Measurements from ENCODE around the gene THUMPD2. TPM values are rescaled to one million over a fixed set of nuclear protein-coding genes. Genes with fewer than 3 reads are reported as not detected.

THUMPD2 gene
- total and polyA plus RNA-seq, 9 donors: 13.1 to 18.2 (median 16.9) TPM

DNA sequence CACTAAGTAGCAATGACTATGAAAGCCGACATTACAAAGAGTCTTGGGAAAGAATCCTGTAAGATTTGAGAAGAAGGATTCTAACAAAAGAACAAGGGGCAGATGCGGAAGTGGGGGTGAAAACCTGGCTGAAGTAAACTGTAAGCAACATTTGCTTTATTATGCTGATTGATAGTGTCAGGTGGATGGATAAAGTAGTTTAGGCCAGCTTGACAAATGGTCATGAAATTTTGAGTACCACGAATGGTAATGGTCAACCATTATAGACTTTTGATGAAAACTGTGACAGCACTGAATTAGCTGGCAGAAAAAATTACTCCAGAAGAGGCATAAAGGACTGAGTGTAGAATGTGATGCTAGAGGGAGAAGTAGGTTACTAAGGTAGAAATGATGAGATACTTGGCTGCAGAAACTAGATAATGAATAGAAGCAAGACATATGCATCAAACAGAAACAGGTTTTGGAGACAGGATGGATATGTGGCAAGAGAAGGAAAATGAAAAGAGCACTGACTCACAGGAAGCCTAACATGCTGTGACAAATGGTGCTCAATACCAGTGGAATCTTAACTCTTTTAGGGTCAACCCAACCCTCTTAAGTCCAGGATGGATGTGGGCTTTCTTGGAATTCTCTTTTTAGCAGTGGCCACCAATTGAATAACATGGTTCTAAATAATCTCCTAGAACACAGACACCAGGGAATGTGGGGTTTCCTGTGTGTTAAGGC, 6.8 kb downstream of the THUMPD2 start:
- Histone ChIP-seq H3K27ac (ENCODE audit: low read length) (no peak overlapping the region), H3K4me1 (ENCODE audit: control insufficient read depth, insufficient read depth, low read length) (peaks cover 6% of the 10 kb centered on the region), H3K27me3 (ENCODE audit: control insufficient read depth, insufficient read depth, low read length) (no peaks in the 10 kb centered on the region), H3K36me3 (ENCODE audit: control insufficient read depth, insufficient read depth, low read length) (peaks cover 8% of the 10 kb centered on the region), H3K4me3 (ENCODE audit: low read length) (no peak overlapping the region), H3K9me3 (replicated peaks; ENCODE audit: control insufficient read depth, low read depth, low read length) (no peaks in the 10 kb centered on the region)
- DNase-seq: no peak
- 83% methylated on average over 2 of the region's 3 CpGs for WGBS (ENCODE audit: insufficient coverage)

DNA sequence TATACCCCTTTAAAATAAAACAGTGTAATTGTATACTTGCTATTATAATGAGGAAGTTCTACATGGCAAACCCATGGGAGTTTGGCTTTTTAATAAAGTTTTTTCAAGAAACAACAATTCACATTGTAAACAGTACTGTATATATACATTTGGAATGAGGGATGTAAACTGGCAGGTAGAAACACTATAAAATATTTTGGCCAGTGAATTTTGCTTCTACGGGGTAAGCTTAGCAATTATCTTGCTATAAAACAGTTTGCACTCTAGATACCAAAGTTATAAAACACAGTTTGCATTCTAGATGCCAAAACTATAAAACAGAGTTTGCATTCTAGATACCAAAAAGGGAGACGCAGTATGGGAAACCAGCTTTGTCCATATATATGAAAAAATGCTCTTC, 16.6 kb downstream of the THUMPD2 start:
- Histone ChIP-seq H3K36me3 (ENCODE audit: control insufficient read depth, insufficient read depth, low read length) (peaks cover 18% of the 10 kb centered on the region), H3K4me3 (ENCODE audit: low read length) (no peak overlapping the region), H3K4me1 (ENCODE audit: control insufficient read depth, insufficient read depth, low read length) (no peaks in the 10 kb centered on the region), H3K27me3 (ENCODE audit: control insufficient read depth, insufficient read depth, low read length) (no peaks in the 10 kb centered on the region), H3K27ac (ENCODE audit: low read length) (no peak overlapping the region), H3K9me3 (replicated peaks; ENCODE audit: control insufficient read depth, low read depth, low read length) (no peaks in the 10 kb centered on the region)
- no CpG with 5 or more reads among the region's 2 CpGs for WGBS (ENCODE audit: insufficient coverage)
- DNase-seq: no peak

DNA sequence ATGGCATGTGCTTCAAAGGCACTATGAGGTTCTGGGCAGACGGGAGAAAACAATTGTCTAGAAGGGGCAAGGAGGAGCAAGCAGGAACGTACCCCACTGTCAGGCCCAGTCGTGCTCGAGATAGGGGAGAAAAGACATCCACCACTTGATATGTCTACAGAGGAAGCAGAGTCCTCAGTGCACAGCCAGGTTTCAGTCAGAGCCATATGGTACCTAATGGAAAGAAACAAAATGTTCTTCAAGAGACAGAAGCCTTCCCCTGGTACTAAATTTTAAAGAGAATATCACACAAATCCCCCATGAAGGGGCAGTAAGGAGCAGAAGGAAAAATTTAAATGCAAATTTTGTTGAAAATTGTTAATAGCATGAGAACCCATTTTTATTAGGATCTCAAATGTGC, 21.9 kb downstream of the THUMPD2 start:
- no peaks in the 10 kb centered on the region for H3K9me3 ChIP-seq (replicated peaks; ENCODE audit: control insufficient read depth, low read depth, low read length)
- no peak overlapping the region for H3K27ac ChIP-seq (ENCODE audit: low read length)
- H3K36me3 ChIP-seq (ENCODE audit: control insufficient read depth, insufficient read depth, low read length): peaks cover 49% of the 10 kb centered on the region
- H3K4me1 ChIP-seq (ENCODE audit: control insufficient read depth, insufficient read depth, low read length): no peaks in the 10 kb centered on the region
- no peak for DNase-seq
- no peaks in the 10 kb centered on the region for H3K27me3 ChIP-seq (ENCODE audit: control insufficient read depth, insufficient read depth, low read length)
- 88% methylated on average over 1 of the region's 4 CpGs for WGBS (ENCODE audit: insufficient coverage)
- no peak overlapping the region for H3K4me3 ChIP-seq (ENCODE audit: low read length)

DNA sequence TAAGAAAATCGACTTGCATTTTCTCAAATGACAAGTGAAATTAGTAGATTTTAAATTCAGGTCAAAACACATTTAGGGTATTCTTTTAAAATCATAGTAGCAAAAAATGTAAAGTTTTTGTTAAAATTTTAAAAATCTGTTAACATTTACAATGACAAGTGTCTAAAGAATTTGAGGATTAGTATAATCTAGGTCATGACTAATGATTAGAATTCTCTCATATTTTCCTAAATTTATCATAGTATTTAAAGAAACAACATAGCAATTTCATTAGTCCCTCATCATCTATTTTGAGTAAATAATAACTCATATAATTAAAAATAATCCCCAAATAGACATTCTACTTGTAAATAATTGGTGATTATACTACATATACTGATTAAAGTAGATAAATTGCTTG, 23.6 kb downstream of the THUMPD2 start:
- Histone ChIP-seq H3K27me3 (ENCODE audit: control insufficient read depth, insufficient read depth, low read length) (no peaks in the 10 kb centered on the region), H3K4me3 (ENCODE audit: low read length) (no peak overlapping the region), H3K27ac (ENCODE audit: low read length) (no peak overlapping the region), H3K4me1 (ENCODE audit: control insufficient read depth, insufficient read depth, low read length) (no peaks in the 10 kb centered on the region), H3K9me3 (replicated peaks; ENCODE audit: control insufficient read depth, low read depth, low read length) (no peaks in the 10 kb centered on the region), H3K36me3 (ENCODE audit: control insufficient read depth, insufficient read depth, low read length) (peaks cover 55% of the 10 kb centered on the region)
- DNase-seq: no peak
- WGBS (ENCODE audit: insufficient coverage): no CpG with 5 or more reads among the region's 1 CpG

DNA sequence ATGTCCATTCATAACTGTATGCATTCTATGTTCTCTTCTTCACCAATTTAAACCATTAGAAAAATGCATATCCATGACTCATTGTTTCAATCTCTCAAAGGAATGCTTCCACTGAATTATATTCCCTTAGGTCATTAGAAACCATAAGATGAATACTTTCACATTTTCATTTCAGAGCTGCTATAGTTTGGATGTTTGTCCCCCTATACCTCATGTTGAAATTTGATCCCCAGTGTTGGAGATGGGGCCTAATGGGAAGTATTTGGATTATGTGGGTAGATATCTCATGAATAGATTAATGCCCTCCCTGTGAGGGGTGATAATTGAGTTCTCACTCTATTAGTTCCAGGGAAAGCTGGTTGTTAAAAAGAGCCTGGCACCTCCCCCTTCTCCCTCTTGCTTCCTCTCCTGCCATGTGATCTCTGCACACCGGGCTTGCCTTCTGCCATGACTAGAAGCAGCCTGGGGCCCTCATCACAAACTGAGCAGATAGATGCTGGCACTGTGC, 35.7 kb downstream of the THUMPD2 start:
- Histone ChIP-seq H3K27me3 (ENCODE audit: control insufficient read depth, insufficient read depth, low read length) (no peaks in the 10 kb centered on the region), H3K4me1 (ENCODE audit: control insufficient read depth, insufficient read depth, low read length) (no peaks in the 10 kb centered on the region), H3K36me3 (ENCODE audit: control insufficient read depth, insufficient read depth, low read length) (peaks cover 19% of the 10 kb centered on the region), H3K27ac (ENCODE audit: low read length) (no peak overlapping the region), H3K9me3 (replicated peaks; ENCODE audit: control insufficient read depth, low read depth, low read length) (no peaks in the 10 kb centered on the region), H3K4me3 (ENCODE audit: low read length) (no peak overlapping the region)
- WGBS (ENCODE audit: insufficient coverage): 17% methylated on average over 1 of the region's 1 CpG
- DNase-seq: no peak

DNA sequence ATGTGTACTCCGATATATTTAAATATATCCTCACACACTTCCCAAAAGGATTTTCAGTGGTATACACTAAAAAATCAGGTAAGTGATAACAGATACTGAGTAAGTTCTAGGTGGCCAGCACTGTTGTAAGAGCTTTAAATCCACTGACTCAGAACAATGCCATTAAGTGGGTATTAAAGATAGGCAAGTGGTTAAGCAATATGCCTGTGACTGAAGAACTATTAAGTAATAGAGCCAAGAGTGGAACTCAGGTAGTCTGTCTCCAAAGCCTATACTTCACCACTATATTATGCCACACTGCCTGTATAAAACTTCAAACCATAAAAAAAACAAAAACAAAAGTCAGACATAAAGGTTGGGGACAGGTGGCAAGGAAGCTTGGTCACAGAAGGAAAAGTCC, 37.2 kb downstream of the THUMPD2 start:
- Histone ChIP-seq H3K27me3 (ENCODE audit: control insufficient read depth, insufficient read depth, low read length) (no peaks in the 10 kb centered on the region), H3K4me3 (ENCODE audit: low read length) (no peak overlapping the region), H3K27ac (ENCODE audit: low read length) (no peak overlapping the region), H3K36me3 (ENCODE audit: control insufficient read depth, insufficient read depth, low read length) (peaks cover 30% of the 10 kb centered on the region), H3K9me3 (replicated peaks; ENCODE audit: control insufficient read depth, low read depth, low read length) (no peaks in the 10 kb centered on the region), H3K4me1 (ENCODE audit: control insufficient read depth, insufficient read depth, low read length) (no peaks in the 10 kb centered on the region)
- DNase-seq: no peak
- no CpG with 5 or more reads among the region's 1 CpG for WGBS (ENCODE audit: insufficient coverage)

DNA sequence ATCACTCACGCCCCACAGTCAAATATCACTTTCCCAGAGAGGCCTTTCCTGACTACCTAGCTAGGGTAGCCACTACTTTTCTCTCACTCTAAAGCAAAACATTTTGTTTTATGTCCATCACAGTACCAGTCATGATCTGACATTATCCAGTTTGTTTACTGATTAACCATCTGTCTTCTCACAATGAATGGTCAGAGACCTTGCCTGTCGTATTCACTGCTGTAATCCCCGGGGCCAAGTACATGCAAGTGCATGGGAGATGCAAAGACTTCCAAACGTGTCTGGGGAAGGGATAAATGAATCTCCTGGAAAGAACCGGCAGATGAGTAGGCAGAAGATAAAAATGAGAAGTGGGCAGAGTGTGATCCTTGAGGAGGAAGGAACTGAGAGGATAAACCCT, 39.7 kb downstream of the THUMPD2 start:
- no peaks in the 10 kb centered on the region for H3K27me3 ChIP-seq (ENCODE audit: control insufficient read depth, insufficient read depth, low read length)
- DNase-seq: no peak
- no peak overlapping the region for H3K4me3 ChIP-seq (ENCODE audit: low read length)
- H3K36me3 ChIP-seq (ENCODE audit: control insufficient read depth, insufficient read depth, low read length): peaks cover 43% of the 10 kb centered on the region
- H3K27ac ChIP-seq (ENCODE audit: low read length): no peak overlapping the region
- no peaks in the 10 kb centered on the region for H3K4me1 ChIP-seq (ENCODE audit: control insufficient read depth, insufficient read depth, low read length)
- H3K9me3 ChIP-seq (replicated peaks; ENCODE audit: control insufficient read depth, low read depth, low read length): no peaks in the 10 kb centered on the region
- WGBS (ENCODE audit: insufficient coverage): 62% methylated on average over 5 of the region's 5 CpGs

DNA sequence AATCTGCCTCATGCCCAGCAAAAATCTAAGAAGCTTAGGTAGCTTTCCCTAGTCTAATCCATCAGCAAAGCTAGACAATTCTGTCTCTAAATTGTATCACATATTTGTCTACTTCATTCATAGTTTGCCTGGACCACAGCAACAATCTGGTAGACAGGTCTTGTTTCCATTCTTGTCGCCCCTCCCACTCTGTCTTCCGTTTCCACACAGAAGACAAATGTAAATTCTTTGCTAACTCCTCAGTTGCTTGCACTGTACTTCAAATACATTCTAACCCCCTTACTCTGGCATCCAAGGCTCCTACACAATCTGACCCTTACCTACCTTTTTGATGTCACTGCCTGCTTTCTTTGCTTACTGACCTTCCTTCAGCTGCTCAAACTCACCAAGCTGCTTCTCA, 40.1 kb downstream of the THUMPD2 start:
- Histone ChIP-seq H3K36me3 (ENCODE audit: control insufficient read depth, insufficient read depth, low read length) (peaks cover 47% of the 10 kb centered on the region), H3K4me1 (ENCODE audit: control insufficient read depth, insufficient read depth, low read length) (no peaks in the 10 kb centered on the region), H3K4me3 (ENCODE audit: low read length) (no peak overlapping the region), H3K27ac (ENCODE audit: low read length) (no peak overlapping the region), H3K27me3 (ENCODE audit: control insufficient read depth, insufficient read depth, low read length) (no peaks in the 10 kb centered on the region), H3K9me3 (replicated peaks; ENCODE audit: control insufficient read depth, low read depth, low read length) (no peaks in the 10 kb centered on the region)
- WGBS (ENCODE audit: insufficient coverage): 86% methylated on average over 2 of the region's 2 CpGs
- DNase-seq: no peak

DNA sequence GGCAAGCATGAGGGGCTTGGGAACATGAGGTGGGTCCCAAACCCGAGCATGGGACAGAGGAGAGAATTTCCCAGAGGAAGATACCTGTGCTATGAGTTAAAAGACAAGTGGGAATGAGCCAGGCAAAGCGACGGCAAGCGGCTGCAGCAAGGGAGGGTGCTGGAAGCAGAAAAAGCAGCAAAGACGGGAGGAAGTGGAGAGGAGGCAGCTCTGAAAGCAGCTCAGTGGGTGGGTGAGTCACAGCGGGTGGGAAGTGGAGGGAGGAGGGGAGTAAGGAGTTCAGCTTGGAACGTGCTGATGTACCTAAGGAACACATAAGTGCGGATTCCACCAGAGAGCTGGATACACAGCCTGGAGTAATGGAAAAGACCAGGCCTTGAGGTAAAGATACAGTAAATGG, 41.4 kb downstream of the THUMPD2 start:
- H3K9me3 ChIP-seq (replicated peaks; ENCODE audit: control insufficient read depth, low read depth, low read length): no peaks in the 10 kb centered on the region
- H3K27ac ChIP-seq (ENCODE audit: low read length): no peak overlapping the region
- 63% methylated on average over 8 of the region's 8 CpGs for WGBS (ENCODE audit: insufficient coverage)
- no peak for DNase-seq
- no peaks in the 10 kb centered on the region for H3K27me3 ChIP-seq (ENCODE audit: control insufficient read depth, insufficient read depth, low read length)
- peaks cover 47% of the 10 kb centered on the region for H3K36me3 ChIP-seq (ENCODE audit: control insufficient read depth, insufficient read depth, low read length)
- H3K4me1 ChIP-seq (ENCODE audit: control insufficient read depth, insufficient read depth, low read length): peaks cover 2% of the 10 kb centered on the region
- no peak overlapping the region for H3K4me3 ChIP-seq (ENCODE audit: low read length)

DNA sequence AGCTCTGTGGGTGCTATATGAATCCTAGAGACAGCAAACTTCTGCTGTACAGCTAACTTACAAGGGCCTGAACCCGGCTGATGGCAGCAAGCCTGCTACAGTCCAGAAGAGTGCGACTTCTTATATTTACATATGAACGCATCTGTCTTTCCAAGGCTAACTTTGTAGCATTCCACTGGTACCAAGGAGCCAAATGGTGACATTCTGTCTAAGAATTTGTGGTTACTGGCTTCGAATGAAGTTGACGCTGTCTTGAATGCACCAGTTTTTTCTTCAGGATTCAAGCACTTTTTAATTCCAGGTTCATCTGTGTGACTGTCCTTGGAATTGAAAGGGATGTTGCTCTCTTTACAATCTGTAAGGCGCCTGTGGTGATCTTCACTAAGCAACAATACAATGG, 42.4 kb downstream of the THUMPD2 start:
- 90% methylated on average over 5 of the region's 6 CpGs for WGBS (ENCODE audit: insufficient coverage)
- Histone ChIP-seq H3K27me3 (ENCODE audit: control insufficient read depth, insufficient read depth, low read length) (no peaks in the 10 kb centered on the region), H3K9me3 (replicated peaks; ENCODE audit: control insufficient read depth, low read depth, low read length) (no peaks in the 10 kb centered on the region), H3K36me3 (ENCODE audit: control insufficient read depth, insufficient read depth, low read length) (peaks cover 46% of the 10 kb centered on the region), H3K27ac (ENCODE audit: low read length) (no peak overlapping the region), H3K4me3 (ENCODE audit: low read length) (no peak overlapping the region), H3K4me1 (ENCODE audit: control insufficient read depth, insufficient read depth, low read length) (peaks cover 5% of the 10 kb centered on the region)
- peak; percentile 16 for DNase-seq

DNA sequence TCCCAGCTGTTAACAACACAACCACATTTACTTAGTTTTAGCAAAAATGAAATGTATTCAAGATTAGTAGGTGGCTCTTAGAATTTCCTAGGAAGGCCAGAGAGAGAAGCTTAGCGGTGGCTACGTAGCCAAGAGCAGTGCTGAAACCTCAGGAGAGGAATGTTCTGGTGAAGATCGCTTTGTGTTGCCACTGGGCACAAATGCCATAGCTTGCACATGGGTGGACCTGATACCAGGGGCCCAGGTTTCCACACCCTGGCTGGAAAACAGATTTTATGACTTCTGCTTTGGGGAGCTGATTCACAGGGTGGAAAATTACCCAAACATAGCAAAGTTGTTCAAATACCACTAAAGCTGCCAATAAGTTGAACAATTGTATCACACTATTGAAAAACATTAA, 43.4 kb downstream of the THUMPD2 start:
- Histone ChIP-seq H3K4me3 (ENCODE audit: low read length) (no peak overlapping the region), H3K36me3 (ENCODE audit: control insufficient read depth, insufficient read depth, low read length) (peaks cover 52% of the 10 kb centered on the region), H3K27me3 (ENCODE audit: control insufficient read depth, insufficient read depth, low read length) (no peaks in the 10 kb centered on the region), H3K9me3 (replicated peaks; ENCODE audit: control insufficient read depth, low read depth, low read length) (no peaks in the 10 kb centered on the region), H3K27ac (ENCODE audit: low read length) (no peak overlapping the region), H3K4me1 (ENCODE audit: control insufficient read depth, insufficient read depth, low read length) (peaks cover 5% of the 10 kb centered on the region)
- DNase-seq: no peak
- WGBS (ENCODE audit: insufficient coverage): 100% methylated on average over 3 of the region's 3 CpGs
